Gastroesophageal sphincter (tissue), 4 donors: ENCODE data around the gene OPA1. TPM values are rescaled to one million over a fixed set of nuclear protein-coding genes. Genes with fewer than 3 reads are reported as not detected.

Source experiments
- ATAC-seq: fragments of 150-250 bp; one replicate; pipeline ENCODE4 v1.9.1; 2016; ENCODE audit warnings: mild to moderate bottlenecking, moderate library complexity
- H3K27ac ChIP-seq, 4 donors: fragments of 200-600 bp; sonication (generic) in 3 of 4; 1 replicate in 3 of 4; 2 replicates in 1 of 4; pipeline ENCODE4 v1.5.1; 2016 to 2019
- H3K27me3 ChIP-seq: fragments of 200-600 bp; sonication (generic); one replicate; pipeline ENCODE4 v1.5.1; 2019
- H3K36me3 ChIP-seq, 2 donors: fragments of 200-600 bp; sonication (generic); one replicate each; pipeline ENCODE4 v1.5.1; 2019; ENCODE audit warnings: control low read depth in 1 of 2
- H3K4me1 ChIP-seq, 3 donors: fragments of 200-600 bp; sonication (generic); 1 replicate in 2 of 3; 2 replicates in 1 of 3; pipeline ENCODE4 v1.5.1; 2016 to 2019; ENCODE audit warnings: control low read depth in 2 of 3
- H3K4me3 ChIP-seq, 2 donors: fragments of 200-600 bp; sonication (generic); one replicate each; pipeline ENCODE4 v1.5.1; 2019; ENCODE audit warnings: mild to moderate bottlenecking in 1 of 2, moderate library complexity in 1 of 2
- H3K9me3 ChIP-seq, 3 donors: fragments of 200-600 bp; sonication (generic); one replicate each; pipeline ENCODE4 v1.5.1; 2017 to 2019; ENCODE audit warnings: control low read depth in 2 of 3
- EP300 ChIP-seq: sonication (generic); formaldehyde crosslinking; IDR thresholded peaks from one replicate; pipeline ENCODE4 v1.6.1; 2017; ENCODE audit warnings: antibody characterized with exemption, mild to moderate bottlenecking
- POLR2A ChIP-seq, 2 donors: fragments of 450-650 bp; IDR thresholded peaks; one replicate each; pipeline ENCODE4 v1.6.1; 2017; ENCODE audit warnings: antibody characterized with exemption in 2 of 2, mild to moderate bottlenecking in 2 of 2, moderate library complexity in 1 of 2
- POLR2AphosphoS5 ChIP-seq: sonication (generic); formaldehyde crosslinking; IDR thresholded peaks from one replicate; pipeline ENCODE4 v1.6.1; 2017; ENCODE audit warnings: antibody characterized with exemption
- WGBS, 2 donors: methylation state at CpG; one replicate each; pipeline ENCODE4 v1.1.5; 2018; ENCODE audit warnings: low coverage in 1 of 2; 5-methylcytosine and 5-hydroxymethylcytosine counted together
- total RNA-seq, 4 donors: library from RNA; depleted of rRNA; stranded (reverse); fragments of >200 nt; gene quantifications; one replicate each; pipeline ENCODE4 v1.1.0, GENCODE V29; 2016
- TF ChIP-seq, protein P1 (sequence below), 4 experiments: fragments of 200-600 bp in 2 of 4; fragments of 450-650 bp in 2 of 4; sonication (generic) in 1 of 4; IDR thresholded peaks; one replicate each; pipeline ENCODE4 v1.5.1; 2017 to 2019; ENCODE audit warnings: antibody characterized with exemption in 4 of 4, mild to moderate bottlenecking in 2 of 4, moderate library complexity in 2 of 4

Gene OPA1
- total RNA-seq, 4 donors from 2014 or later: 52.6 to 70.4 (median 57.9) TPM

GRCh38 chr3:193704431-193704830 lies 111.4 kb downstream of the OPA1 start:
- Histone ChIP-seq H3K4me1 (no peaks in the 10 kb centered on the region), H3K4me3 (no peak overlapping the region), H3K36me3 (peaks cover 0 to 13% of the 10 kb centered on the region in 2 donors), H3K27me3 (no peaks in the 10 kb centered on the region), H3K9me3 (no peaks in the 10 kb centered on the region), H3K27ac (no peak overlapping the region)
- TF ChIP-seq EP300 (no peak), POLR2AphosphoS5 (no peak), POLR2A (IDR thresholded peaks at IDR 0.05) (no peak)
- TF ChIP-seq, protein P1, sequence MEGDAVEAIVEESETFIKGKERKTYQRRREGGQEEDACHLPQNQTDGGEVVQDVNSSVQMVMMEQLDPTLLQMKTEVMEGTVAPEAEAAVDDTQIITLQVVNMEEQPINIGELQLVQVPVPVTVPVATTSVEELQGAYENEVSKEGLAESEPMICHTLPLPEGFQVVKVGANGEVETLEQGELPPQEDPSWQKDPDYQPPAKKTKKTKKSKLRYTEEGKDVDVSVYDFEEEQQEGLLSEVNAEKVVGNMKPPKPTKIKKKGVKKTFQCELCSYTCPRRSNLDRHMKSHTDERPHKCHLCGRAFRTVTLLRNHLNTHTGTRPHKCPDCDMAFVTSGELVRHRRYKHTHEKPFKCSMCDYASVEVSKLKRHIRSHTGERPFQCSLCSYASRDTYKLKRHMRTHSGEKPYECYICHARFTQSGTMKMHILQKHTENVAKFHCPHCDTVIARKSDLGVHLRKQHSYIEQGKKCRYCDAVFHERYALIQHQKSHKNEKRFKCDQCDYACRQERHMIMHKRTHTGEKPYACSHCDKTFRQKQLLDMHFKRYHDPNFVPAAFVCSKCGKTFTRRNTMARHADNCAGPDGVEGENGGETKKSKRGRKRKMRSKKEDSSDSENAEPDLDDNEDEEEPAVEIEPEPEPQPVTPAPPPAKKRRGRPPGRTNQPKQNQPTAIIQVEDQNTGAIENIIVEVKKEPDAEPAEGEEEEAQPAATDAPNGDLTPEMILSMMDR (IDR thresholded peaks at IDR 0.05): peak in 1 of 4 experiments; percentile 31
- no peak for ATAC-seq
- 50 to 79% methylated on average over 5 of the region's 5 CpGs for WGBS, 2 donors

DNA sequence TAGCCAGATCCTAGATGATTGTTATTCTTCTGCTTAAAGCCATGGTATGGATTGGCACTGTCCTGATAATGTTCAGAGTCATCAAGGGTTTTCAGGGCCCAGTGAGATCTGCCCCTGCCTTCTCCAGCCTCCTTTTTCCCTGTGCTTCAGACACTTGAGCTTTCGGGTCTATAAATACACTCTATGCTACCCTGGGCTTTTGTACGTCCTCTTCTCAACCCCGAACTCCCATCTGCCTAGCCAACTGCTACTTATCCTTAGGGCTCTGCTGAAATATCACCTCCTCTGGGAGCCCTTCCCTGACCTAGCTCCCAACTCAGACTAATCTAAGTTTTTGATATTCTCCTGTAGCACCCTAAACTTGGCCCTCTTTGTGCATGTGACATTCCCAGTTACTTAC lies 115.3 kb downstream of the OPA1 start:
- Histone ChIP-seq H3K4me1 (no peaks in the 10 kb centered on the region), H3K27ac (no peak overlapping the region), H3K36me3 (no peaks in the 10 kb centered on the region), H3K27me3 (no peaks in the 10 kb centered on the region), H3K4me3 (no peak overlapping the region), H3K9me3 (no peaks in the 10 kb centered on the region)
- 66 to 86% methylated on average over 3 of the region's 3 CpGs for WGBS, 2 donors
- TF ChIP-seq, protein P1 (IDR thresholded peaks at IDR 0.05): no peak
- TF ChIP-seq POLR2AphosphoS5: no peak
- TF ChIP-seq POLR2A (IDR thresholded peaks at IDR 0.05): no peak
- no peak for TF ChIP-seq EP300
- no peak for ATAC-seq

- Histone ChIP-seq H3K27ac (peak overlapping the region in 1 of 4 donors; percentile 40), H3K9me3 (peaks cover 0 to 12% (median 3%) of the 10 kb centered on the region in 3 donors), H3K27me3 (no peaks in the 10 kb centered on the region), H3K4me1 (no peaks in the 10 kb centered on the region), H3K36me3 (no peaks in the 10 kb centered on the region), H3K4me3 (no peak overlapping the region)
- 65 to 71% methylated on average over 8 to 9 of the region's 18 CpGs for WGBS, 2 donors
- ATAC-seq: no peak
- no peak for TF ChIP-seq POLR2A (IDR thresholded peaks at IDR 0.05)
- no peak for TF ChIP-seq EP300
- TF ChIP-seq, protein P1 (IDR thresholded peaks at IDR 0.05): no peak
- no peak for TF ChIP-seq POLR2AphosphoS5
Observed at GRCh38 chr3:193710286-193711165, 117.5 kb downstream of the OPA1 start.

DNA sequence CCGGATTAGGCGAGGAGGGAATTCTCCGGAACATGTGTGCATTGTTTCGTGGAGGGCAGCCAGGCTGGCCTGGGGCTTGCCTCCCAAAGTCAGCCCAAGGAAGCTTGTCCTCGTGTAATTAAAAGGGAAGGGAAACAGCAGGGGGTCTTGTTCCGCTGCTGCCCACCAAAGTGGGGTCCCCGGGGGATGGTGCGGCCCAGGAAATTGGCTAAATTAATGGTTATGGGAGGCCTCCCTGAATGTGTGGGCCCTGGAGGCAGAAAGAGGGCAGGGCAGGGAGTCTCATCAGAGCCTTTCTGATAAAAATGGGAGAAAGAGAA lies 118.1 kb downstream of the OPA1 start:
- no peaks in the 10 kb centered on the region for H3K4me1 ChIP-seq
- no peak overlapping the region for H3K4me3 ChIP-seq
- peaks cover 0 to 12% (median 3%) of the 10 kb centered on the region in 3 donors for H3K9me3 ChIP-seq
- TF ChIP-seq, protein P1 (IDR thresholded peaks at IDR 0.05): no peak
- TF ChIP-seq EP300 (no peak), POLR2AphosphoS5 (no peak), POLR2A (IDR thresholded peaks at IDR 0.05) (no peak)
- no peaks in the 10 kb centered on the region for H3K36me3 ChIP-seq
- H3K27me3 ChIP-seq: no peaks in the 10 kb centered on the region
- no peak for ATAC-seq
- peak overlapping the region in 1 of 4 donors; percentile 40 for H3K27ac ChIP-seq
- WGBS, 2 donors: 81% methylated on average over 5 of the region's 8 CpGs; no CpG with 5 or more reads in 1 of the 2 donors

DNA sequence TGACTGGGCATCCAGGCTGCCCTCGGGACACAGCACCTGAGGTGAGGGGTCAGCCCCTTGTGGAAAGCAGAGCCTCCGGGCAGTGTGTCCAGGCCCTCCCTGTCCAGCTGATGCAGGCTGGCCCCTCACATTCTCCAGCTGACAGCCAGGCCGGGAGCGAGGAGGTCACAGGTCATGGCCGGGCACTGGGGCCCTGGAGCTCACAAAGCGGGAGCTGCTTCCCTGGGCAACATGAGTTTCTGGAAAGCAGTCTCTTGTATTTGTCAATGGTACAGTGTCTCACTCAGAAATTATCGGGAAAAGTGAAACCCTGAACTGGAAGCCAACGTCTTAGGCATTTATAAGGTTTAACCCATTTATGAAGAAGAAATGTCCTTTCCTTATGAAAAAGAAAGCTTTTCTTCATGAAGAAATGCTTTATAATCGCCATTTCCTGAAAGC lies 118.5 kb downstream of the OPA1 start:
- ATAC-seq: no peak
- Histone ChIP-seq H3K27me3 (no peaks in the 10 kb centered on the region), H3K4me3 (no peak overlapping the region), H3K9me3 (peaks cover 0 to 12% (median 3%) of the 10 kb centered on the region in 3 donors), H3K4me1 (no peaks in the 10 kb centered on the region), H3K36me3 (no peaks in the 10 kb centered on the region), H3K27ac (peak overlapping the region in 1 of 4 donors; percentile 40)
- 58 to 100% methylated on average over 1 to 4 of the region's 9 CpGs for WGBS, 2 donors
- no peak for TF ChIP-seq EP300
- TF ChIP-seq POLR2A (IDR thresholded peaks at IDR 0.05): no peak
- no peak for TF ChIP-seq POLR2AphosphoS5
